ENCODE measurements around the gene PYCR2.

PYCR2 gene

GRCh38 chr1:225919906-225920305, 4.1 kb downstream of the PYCR2 start:
- no peak for DNase-seq (ENCODE audit: low read depth)

- DNase-seq (ENCODE audit: low read depth) = no peak
Observed at GRCh38 chr1:225918280-225918679, 5.8 kb downstream of the PYCR2 start.

DNA sequence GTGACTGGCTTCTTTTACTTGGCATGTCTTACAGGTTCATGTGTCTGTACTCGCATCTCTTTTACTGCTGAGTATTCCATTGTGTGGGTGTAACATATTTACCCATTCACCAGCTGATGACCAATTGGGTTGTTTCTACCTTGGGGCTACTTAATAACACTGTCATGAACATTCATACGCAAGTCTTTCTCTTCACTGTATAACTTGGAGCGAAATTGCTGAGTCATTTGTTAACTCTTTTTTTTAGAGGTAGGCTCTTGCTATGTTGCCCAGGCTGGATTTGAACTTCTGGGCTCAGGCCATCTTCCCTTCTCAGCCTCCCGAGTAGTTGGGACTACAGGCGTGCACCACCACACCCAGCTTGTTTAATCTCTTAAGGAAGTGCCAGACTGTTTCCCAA, 6.5 kb downstream of the PYCR2 start:
- no peak for DNase-seq (ENCODE audit: low read depth)

GRCh38 chr1:225917101-225917500, 6.9 kb downstream of the PYCR2 start:
- no peak for DNase-seq (ENCODE audit: low read depth)

GRCh38 chr1:225915538-225915991, 8.5 kb downstream of the PYCR2 start:
- DNase-seq (ENCODE audit: low read depth) = no peak

DNA sequence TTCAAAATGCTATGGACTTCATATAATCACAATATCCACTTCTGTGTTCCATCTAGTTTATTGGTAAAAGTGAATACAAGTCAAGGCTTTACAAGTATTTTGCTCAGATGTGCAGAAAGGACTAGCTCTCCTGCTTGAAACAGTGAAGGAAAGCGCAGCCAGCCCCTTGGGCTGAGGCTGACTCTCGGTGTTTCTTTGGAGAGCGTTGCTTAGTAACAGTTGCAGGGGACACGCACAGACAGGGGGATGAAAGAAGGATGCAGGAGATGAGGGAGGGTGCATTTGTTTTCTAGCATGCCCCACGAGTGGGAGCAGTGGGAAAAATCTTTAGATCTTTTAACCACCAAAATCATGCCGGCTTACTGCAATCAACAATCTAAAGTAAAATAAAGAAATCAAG, 9.1 kb downstream of the PYCR2 start:
- no peak for DNase-seq (ENCODE audit: low read depth)

- DNase-seq (ENCODE audit: low read depth) = no peak
Observed at GRCh38 chr1:225914391-225914790, 9.7 kb downstream of the PYCR2 start.

GRCh38 chr1:225911191-225912130, 12.6 kb downstream of the PYCR2 start:
- peak; percentile 66 for DNase-seq (ENCODE audit: low read depth)

- no peak for DNase-seq (ENCODE audit: low read depth)
Observed at GRCh38 chr1:225909477-225909876, 14.6 kb downstream of the PYCR2 start.

DNA sequence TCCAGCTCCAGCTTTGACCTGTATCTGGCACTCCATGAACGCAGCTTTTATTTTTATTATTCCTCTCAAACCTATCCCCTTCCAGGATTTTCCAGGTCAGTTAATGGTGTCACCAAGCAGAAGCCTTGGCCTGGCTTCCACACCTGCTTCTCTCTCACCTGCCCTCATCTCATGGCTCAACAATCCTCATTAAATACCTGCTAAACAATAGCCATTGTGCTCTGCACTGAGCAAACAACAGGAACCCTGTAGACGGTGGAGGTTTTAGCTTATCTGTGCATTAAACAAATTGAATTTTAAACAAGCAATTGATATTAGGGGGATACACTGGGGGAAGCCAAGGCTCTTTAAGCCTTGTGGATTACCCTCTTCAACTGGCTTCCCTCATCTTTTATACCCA, 15.3 kb downstream of the PYCR2 start:
- DNase-seq (ENCODE audit: low read depth) = no peak

GRCh38 chr1:225908013-225908640, 15.9 kb downstream of the PYCR2 start:
- DNase-seq (ENCODE audit: low read depth) = no peak

DNA sequence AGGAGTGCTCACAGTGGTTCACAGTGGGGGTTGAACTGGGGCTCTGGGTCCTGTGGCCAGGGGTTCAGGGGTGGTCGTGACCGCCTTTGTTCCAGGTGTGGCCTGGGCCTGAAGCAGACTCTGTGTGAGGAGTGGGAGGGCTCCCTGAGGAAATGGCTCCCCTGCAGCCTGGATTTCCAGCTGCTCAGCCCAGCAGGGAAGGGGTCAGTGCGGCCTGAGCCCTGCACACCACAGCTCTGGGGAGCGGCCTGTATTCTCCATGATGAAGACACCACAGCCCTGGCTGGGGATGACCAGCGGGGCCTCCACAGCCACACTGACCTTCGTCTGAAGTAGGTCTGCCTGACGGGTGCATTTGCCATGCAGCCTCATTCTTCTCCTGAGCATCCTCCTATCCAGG, 16.7 kb downstream of the PYCR2 start:
- DNase-seq (ENCODE audit: low read depth) = no peak

DNA sequence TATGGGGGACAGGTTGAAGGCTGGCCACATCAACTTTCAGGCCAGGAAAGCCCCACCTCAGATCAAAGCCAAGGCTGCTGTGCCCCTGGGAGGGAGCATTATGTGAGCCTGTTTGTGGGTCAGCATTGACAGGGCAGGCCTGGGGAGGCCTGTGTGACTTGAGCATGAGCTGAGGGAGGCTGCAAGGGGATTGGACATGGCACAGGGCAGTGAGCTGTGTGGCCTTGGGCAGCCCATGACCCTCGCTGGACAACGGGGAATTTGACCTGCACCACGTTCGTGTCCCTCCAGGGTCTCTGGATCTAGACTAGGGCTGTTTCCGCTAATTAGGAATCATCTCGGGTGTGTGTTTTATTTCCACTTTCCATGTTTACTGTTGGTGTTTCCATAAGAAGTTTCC, 17.6 kb downstream of the PYCR2 start:
- DNase-seq (ENCODE audit: low read depth) = no peak

DNA sequence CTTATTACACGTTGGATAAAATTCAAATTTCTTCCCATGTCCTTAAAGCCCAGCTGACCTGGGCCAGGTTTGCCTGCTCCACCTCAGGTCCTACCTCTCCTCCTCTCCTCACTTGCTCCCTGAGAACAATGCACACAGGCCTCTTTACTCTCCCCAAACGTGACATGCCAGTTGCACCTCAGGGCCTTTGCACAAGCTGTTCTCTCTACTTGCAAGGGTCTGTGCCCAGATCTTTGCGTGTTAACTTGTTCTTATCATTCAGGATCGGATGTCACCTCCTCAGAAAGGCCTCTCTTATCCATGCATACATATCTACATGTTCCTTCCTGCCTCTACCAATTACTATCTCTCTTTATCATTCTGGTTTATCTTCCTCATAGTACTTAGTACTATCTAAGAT, 20.4 kb downstream of the PYCR2 start:
- no peak for DNase-seq (ENCODE audit: low read depth)

GRCh38 chr1:225899044-225899925, 24.8 kb downstream of the PYCR2 start:
- no peak for DNase-seq (ENCODE audit: low read depth)

- DNase-seq (ENCODE audit: low read depth) = no peak
Observed at GRCh38 chr1:225897595-225898514, 26.2 kb downstream of the PYCR2 start.

- DNase-seq (ENCODE audit: low read depth) = peak; percentile 39
Observed at GRCh38 chr1:225896937-225897549, 27.0 kb downstream of the PYCR2 start.

GRCh38 chr1:225896494-225896893, 27.6 kb downstream of the PYCR2 start:
- DNase-seq (ENCODE audit: low read depth) = no peak

DNA sequence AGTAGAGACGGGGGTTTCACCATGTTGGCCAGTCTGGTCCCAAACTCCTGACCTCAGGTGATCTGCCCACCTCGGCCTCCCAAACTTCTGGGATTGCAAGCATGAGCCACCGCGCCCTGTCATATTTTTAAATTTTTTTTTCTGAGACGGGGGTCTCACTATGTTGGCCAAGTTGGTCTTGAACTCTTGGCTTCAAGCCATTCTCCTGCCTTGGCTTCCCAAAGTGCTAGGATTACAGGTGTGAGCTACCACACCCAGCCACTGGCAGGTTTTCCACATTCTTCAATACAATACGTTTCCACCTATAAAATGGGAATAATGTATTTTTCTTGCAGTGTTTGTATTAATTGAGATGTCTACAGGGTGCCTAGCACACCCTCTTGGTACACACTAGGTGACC, 31.7 kb downstream of the PYCR2 start:
- no peak for DNase-seq (ENCODE audit: low read depth)

DNA sequence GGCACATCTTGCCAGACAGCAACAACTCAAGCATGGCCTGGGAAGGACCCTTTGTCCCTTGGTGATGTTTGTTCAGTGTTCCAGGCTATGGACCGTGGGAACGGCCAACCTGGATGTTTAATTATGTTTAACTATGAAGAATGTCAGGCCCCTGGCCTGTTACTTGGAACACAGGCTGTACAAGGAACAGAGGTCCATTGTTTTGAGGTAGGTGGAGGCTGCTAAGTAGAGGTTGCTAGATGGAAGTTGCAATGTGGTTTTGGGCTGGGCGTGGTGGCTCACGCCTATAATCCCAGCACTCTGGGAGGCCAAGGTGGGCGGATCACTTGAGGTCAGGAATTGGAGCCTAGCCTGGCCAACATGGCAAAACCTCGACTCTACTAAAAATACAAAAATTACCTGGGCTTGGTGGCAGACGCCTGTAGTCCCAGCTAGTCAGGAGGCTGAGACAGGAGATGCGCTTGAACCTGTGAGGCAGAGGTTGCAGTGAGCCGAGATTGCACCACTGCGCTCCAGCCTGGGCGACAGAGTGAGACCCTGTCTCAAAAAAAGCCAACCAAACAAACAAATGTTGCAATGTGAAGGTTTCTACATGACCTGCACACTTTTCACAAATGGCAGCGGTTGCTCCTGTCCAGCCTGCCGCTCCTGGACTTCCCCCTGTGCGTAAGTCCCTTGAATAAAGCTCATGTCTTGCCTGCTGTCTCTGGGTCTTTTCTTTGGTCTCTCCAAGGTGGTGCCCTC, 32.6 kb downstream of the PYCR2 start:
- no peak for DNase-seq (ENCODE audit: low read depth)
